ENCODE results near the gene KRT15.

The KRT15 gene

DNA sequence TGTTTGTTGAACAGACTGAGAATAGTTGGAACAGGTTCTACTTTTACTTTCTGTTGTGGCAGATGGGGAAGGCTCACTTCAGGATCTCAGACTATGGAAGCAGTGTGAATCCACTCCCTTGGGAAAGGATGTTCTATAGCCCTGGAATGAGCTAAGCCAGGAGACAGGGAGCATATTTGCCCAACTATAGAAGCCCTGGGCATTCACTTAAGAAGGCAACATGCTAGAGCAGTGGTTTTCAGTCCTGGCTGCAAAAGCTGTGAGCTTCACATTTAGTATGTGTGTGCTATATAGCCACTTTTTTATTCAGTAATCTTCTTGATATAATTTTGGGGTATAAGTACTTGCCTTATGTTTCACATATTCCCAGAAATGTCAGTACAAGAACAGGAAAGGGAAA is 50.3 kb downstream of the KRT15 start:
- DNase-seq (ENCODE audit: low spot score): no peak
- TF ChIP-seq, protein P1, sequence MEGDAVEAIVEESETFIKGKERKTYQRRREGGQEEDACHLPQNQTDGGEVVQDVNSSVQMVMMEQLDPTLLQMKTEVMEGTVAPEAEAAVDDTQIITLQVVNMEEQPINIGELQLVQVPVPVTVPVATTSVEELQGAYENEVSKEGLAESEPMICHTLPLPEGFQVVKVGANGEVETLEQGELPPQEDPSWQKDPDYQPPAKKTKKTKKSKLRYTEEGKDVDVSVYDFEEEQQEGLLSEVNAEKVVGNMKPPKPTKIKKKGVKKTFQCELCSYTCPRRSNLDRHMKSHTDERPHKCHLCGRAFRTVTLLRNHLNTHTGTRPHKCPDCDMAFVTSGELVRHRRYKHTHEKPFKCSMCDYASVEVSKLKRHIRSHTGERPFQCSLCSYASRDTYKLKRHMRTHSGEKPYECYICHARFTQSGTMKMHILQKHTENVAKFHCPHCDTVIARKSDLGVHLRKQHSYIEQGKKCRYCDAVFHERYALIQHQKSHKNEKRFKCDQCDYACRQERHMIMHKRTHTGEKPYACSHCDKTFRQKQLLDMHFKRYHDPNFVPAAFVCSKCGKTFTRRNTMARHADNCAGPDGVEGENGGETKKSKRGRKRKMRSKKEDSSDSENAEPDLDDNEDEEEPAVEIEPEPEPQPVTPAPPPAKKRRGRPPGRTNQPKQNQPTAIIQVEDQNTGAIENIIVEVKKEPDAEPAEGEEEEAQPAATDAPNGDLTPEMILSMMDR (IDR thresholded peaks at IDR 0.05; ENCODE audit: borderline replicate concordance, control extremely low read depth, extremely low read depth, insufficient read depth, missing control alignments): no peak
- in situ Hi-C loops (cut with MboI; ENCODE audit: low sequenced_read_pairs, unreplicated experiment): no loop called here

DNA sequence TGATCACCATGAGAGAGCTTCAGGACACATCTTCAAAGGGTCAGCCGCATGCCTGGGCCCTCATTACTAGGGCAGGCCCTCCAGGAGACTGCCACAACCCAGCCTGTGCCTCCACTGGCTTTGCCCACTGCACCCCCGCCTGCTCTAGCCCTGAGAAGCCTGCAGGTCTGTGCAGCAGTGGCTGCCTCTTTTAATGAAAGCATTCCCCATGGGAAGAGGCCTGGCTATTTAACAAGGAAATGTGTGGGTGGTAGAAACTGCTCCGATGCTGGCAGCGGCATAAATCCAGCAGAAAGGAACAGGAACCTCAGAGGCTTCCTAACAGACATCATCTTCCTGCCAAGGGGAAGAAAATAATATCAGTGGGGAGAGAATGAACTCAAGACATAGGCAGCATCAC is 51.1 kb downstream of the KRT15 start:
- TF ChIP-seq, protein P1 (IDR thresholded peaks at IDR 0.05; ENCODE audit: borderline replicate concordance, control extremely low read depth, extremely low read depth, insufficient read depth, missing control alignments): no peak
- no peak for DNase-seq (ENCODE audit: low spot score)
- in situ Hi-C loops (cut with MboI; ENCODE audit: low sequenced_read_pairs, unreplicated experiment): no loop called here

DNA sequence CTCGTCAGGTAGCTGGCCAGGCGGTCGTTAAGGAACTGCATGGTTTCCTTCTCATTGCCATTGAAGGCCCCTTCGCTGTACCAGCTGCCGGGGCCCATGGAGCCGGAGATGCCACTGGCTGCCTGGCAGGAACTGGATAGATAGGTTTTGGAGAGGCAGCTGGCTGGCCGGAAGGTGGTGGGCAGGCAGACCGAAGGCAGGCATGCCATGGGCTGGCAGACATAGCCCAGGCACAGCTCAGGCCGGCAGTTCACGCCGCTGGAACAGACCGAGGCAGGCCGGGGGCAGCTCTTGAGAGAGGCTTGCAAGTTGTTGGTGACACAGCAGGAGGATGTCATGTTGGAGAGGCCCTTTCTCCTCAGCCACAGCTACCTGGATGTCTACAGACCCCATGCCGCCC is 51.7 kb downstream of the KRT15 start, which contains the start of gene KRT32:
KRT32 (minus strand) TSS at position 399 of the 400 bp plus-strand sequence; CDS start at position 338, 61 bp downstream.
- in situ Hi-C loops (cut with MboI; ENCODE audit: low sequenced_read_pairs, unreplicated experiment): no loop called here
- TF ChIP-seq, protein P1 (IDR thresholded peaks at IDR 0.05; ENCODE audit: borderline replicate concordance, control extremely low read depth, extremely low read depth, insufficient read depth, missing control alignments): no peak
- no peak for DNase-seq (ENCODE audit: low spot score)

DNA sequence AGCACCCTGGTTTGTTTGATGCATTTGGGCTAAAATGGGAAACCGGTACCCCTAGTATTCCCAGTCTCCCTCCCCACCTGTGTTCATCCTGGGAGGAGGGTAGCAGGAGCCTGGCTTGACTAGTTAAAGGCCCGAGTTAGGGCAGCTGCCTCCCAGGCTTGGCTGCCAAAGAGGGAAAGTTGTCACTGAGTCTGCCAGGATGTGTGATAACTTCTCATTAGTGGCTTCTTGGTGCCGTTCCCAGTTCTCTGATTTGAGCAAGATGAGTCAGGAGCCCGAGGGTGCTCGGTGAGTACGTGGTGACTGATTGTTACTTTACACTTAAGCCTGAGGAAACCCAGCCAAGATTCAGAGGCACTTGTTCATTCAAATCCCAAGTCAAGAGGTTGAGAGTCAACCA is 54.0 kb downstream of the KRT15 start:
- DNase-seq (ENCODE audit: low spot score): no peak
- in situ Hi-C loops (cut with MboI; ENCODE audit: low sequenced_read_pairs, unreplicated experiment): no loop called here

DNA sequence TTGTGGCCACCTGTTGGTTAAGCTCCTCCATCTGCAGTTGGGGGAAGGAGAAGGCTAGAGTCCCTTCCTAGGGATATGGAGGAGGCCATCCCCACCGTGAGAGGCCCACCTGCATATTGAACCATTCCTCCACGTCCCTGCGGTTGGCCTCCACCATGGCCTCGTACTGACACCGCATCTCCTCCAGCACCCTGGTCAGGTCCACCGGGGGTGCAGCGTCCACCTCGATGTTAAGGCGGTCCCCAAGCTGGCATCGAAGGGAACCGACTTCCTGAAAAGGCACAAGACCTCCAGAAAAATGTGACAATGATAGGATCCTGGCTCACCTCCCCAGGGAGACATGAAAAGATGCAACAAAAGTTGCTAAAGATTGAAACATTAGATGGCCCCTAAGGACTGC is 54.5 kb downstream of the KRT15 start:
- in situ Hi-C loops (cut with MboI; ENCODE audit: low sequenced_read_pairs, unreplicated experiment): no loop called here
- no peak for DNase-seq (ENCODE audit: low spot score)
- TF ChIP-seq, protein P1 (IDR thresholded peaks at IDR 0.05; ENCODE audit: borderline replicate concordance, control extremely low read depth, extremely low read depth, insufficient read depth, missing control alignments): no peak

More for the DNA sequence above, 54.0 kb downstream of the KRT15 start:
- TF ChIP-seq, protein P1 (IDR thresholded peaks at IDR 0.05; ENCODE audit: borderline replicate concordance, control extremely low read depth, extremely low read depth, insufficient read depth, missing control alignments): no peak

DNA sequence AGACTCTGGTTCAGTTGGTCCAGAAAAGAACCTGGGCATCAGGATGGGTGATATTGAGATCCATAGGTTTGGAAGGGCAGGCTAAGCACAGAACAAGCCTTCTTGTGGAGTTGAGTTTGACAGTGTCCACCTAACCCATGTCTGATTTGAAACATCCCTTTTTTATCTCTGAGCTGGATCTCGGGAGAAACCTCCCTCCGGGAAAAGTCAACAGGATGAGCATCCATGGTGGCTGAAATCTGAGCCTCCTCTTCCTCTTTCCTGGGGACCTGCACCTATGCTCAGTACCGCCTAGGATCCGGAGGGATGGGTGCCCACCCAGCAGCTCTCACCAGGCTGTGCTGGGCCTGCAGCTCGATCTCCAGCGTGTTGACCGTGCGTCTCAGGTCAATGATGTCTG is 54.9 kb downstream of the KRT15 start:
- DNase-seq (ENCODE audit: low spot score): no peak
- in situ Hi-C loops (cut with MboI; ENCODE audit: low sequenced_read_pairs, unreplicated experiment): no loop called here
- TF ChIP-seq, protein P1 (IDR thresholded peaks at IDR 0.05; ENCODE audit: borderline replicate concordance, control extremely low read depth, extremely low read depth, insufficient read depth, missing control alignments): no peak
